K562 (cell line): ENCODE data around the gene AGAP1. TPM values are rescaled to one million over a fixed set of nuclear protein-coding genes. Genes with fewer than 3 reads are reported as not detected.

Experiments
- ATAC-seq: fragments of 200-7000 bp; cut with Tn5 transposase; 3 replicates; pipeline ENCODE4 v1.9.1; 2020; ENCODE audit warnings: moderate library complexity
- BruUV-seq: library from RNA; stranded (reverse); fragments of 400-500 nt; replicated peaks from 2 replicates; lab custom pipeline; 2021; lab: Mats Ljungman, UMichigan
- CTCF ChIA-PET: fragments of 300-600 bp; formaldehyde crosslinking; extraction: SDS; loops from one replicate; lab custom pipeline; 2021; ENCODE audit warnings: low intra/inter-chr PET ratio; lab: Yijun Ruan, JAX
- POLR2A ChIA-PET: fragments of 300-600, 350-650 bp; sonication (Branson Sonifier 250); formaldehyde crosslinking; extraction: SDS; loops from one replicate; lab custom pipeline; 2021; ENCODE audit warnings: antibody characterized with exemption, inconsistent platforms; lab: Yijun Ruan, JAX
- DNase-seq, 4 experiments: peaks; one replicate each; pipeline versions ENCODE4 v3.0.0 to v3.0.0-alpha.2; 2011 to 2018; ENCODE audit warnings: low spot score in 3 of 4, mixed read lengths in 3 of 4; ENCODE audit errors: extremely low read depth in 1 of 4
- FAIRE-seq: peaks from 2 replicates; lab custom pipeline; 2011; peaks lifted over from hg19 to GRCh38; lab: Jason Lieb, UNC
- H2AFZ ChIP-seq: 2 replicates; pipeline ENCODE4 v1.6.0; 2011; ENCODE audit warnings: low read depth, low read length, control low read depth, inconsistent platforms
- H3K27ac ChIP-seq: fragments of 200-600 bp; 3 replicates; pipeline ENCODE4 v1.8.0; 2011; ENCODE audit warnings: low read depth, mild to moderate bottlenecking, control low read depth, inconsistent platforms, low read length, moderate library complexity, mixed read lengths; ENCODE audit errors: extremely low read depth
- H3K27me3 ChIP-seq, 2 experiments: fragments of 300-600 bp in 1 of 2; 2 replicates in 1 of 2; 3 replicates in 1 of 2; pipeline versions ENCODE4 v1.6.0 to v1.8.0; 2011; ENCODE audit warnings: inconsistent platforms in 2 of 2, low read length in 2 of 2, mild to moderate bottlenecking in 1 of 2, mixed read lengths in 1 of 2, moderate library complexity in 1 of 2; ENCODE audit not compliant: control insufficient read depth in 2 of 2, insufficient read depth in 2 of 2
- H3K36me3 ChIP-seq: fragments of 300-600 bp; 3 replicates; pipeline ENCODE4 v1.8.0; 2011; ENCODE audit warnings: mild to moderate bottlenecking, low read length, inconsistent platforms; ENCODE audit not compliant: control insufficient read depth, insufficient read depth
- H3K4me1 ChIP-seq, 2 experiments: fragments of 200-600 bp in 1 of 2; replicated peaks in 1 of 2; 2 replicates in 1 of 2; 3 replicates in 1 of 2; pipeline versions ENCODE4 v1.5.1 to v1.8.0; 2011; ENCODE audit warnings: inconsistent platforms in 2 of 2, low read length in 2 of 2, mild to moderate bottlenecking in 1 of 2, mixed read lengths in 1 of 2, moderate library complexity in 1 of 2; ENCODE audit not compliant: control insufficient read depth in 2 of 2, insufficient read depth in 2 of 2
- H3K4me2 ChIP-seq: 2 replicates; pipeline ENCODE4 v1.6.1; 2011; ENCODE audit warnings: low read length, control low read depth, inconsistent platforms, mixed read lengths; ENCODE audit not compliant: insufficient read depth
- H3K4me3 ChIP-seq: fragments of 200-600 bp; sonication (generic), shearing (Covaris generic); 2 replicates; pipeline ENCODE4 v1.5.1; 2016; ENCODE audit warnings: control low read depth, inconsistent platforms
- H3K79me2 ChIP-seq: fragments of 200-600 bp; 3 replicates; pipeline ENCODE4 v1.8.0; 2011; ENCODE audit warnings: low read length, inconsistent platforms; ENCODE audit not compliant: control insufficient read depth, insufficient read depth
- H3K9ac ChIP-seq, 2 experiments: 2 replicates each; pipeline versions ENCODE4 v1.6.0 to v1.6.1; 2011; ENCODE audit warnings: low read depth in 2 of 2, low read length in 2 of 2, control low read depth in 1 of 2, inconsistent platforms in 1 of 2, mild to moderate bottlenecking in 1 of 2, mixed read lengths in 1 of 2; ENCODE audit not compliant: insufficient read depth in 1 of 2
- H3K9me1 ChIP-seq: one replicate; pipeline ENCODE4 v1.6.0; 2011; ENCODE audit warnings: inconsistent platforms, mild to moderate bottlenecking, low read length, moderate library complexity; ENCODE audit not compliant: control insufficient read depth, insufficient read depth
- H3K9me3 ChIP-seq: replicated peaks from 2 replicates; pipeline ENCODE4 v1.5.1; 2011; ENCODE audit warnings: low read depth, low read length, inconsistent platforms; ENCODE audit not compliant: control insufficient read depth, insufficient read depth
- H4K20me1 ChIP-seq: replicated peaks from 2 replicates; pipeline ENCODE4 v1.6.1; 2011; ENCODE audit warnings: low read length, inconsistent platforms, mixed read lengths; ENCODE audit not compliant: control insufficient read depth, insufficient read depth
- CEBPG ChIP-seq, 3 experiments: fragments of 200-800 bp in 1 of 3; sonication (Bioruptor generic) in 1 of 3; sonication (generic) in 1 of 3; formaldehyde crosslinking in 1 of 3; IDR thresholded peaks in 2 of 3; conservative IDR thresholded peaks in 1 of 3; 2 replicates each; pipeline versions ENCODE4 v1.6.1 to v1.8.0; 2016 to 2022; ENCODE audit warnings: missing compliant biosample characterization in 2 of 3, missing genetic modification characterization in 2 of 3, mild to moderate bottlenecking in 1 of 3, missing genetic modification reagents in 1 of 3
- DACH1 ChIP-seq: fragments of 450-650 bp; IDR thresholded peaks from 2 replicates; pipeline ENCODE4 v1.6.1; 2018; ENCODE audit not compliant: partially characterized antibody
- ELF1 ChIP-seq: fragments of 200-800 bp; sonication (Bioruptor generic); IDR thresholded peaks from 2 replicates; pipeline ENCODE4 v1.6.1; 2016; ENCODE audit warnings: missing genetic modification characterization, missing compliant biosample characterization
- FOXA3 ChIP-seq, 2 experiments: fragments of 450-650 bp in 1 of 2; sonication (generic) in 1 of 2; formaldehyde crosslinking; IDR thresholded peaks in 1 of 2; conservative IDR thresholded peaks in 1 of 2; 2 replicates each; pipeline versions ENCODE4 v1.4.0 to v1.8.0; 2020 to 2022; ENCODE audit warnings: mild to moderate bottlenecking in 2 of 2, missing genetic modification reagents in 1 of 2
- GATAD2B ChIP-seq: fragments of 450-650 bp; IDR thresholded peaks from 2 replicates; pipeline ENCODE4 v1.6.1; 2017; ENCODE audit warnings: mild to moderate bottlenecking, borderline replicate concordance
- GTF2F1 ChIP-seq: IDR thresholded peaks from 2 replicates; pipeline ENCODE4 v1.6.1; 2011; ENCODE audit warnings: low read depth, low read length, improper control_type of control experiment
- NFE2L1 ChIP-seq: fragments of 450-650 bp; IDR thresholded peaks from 2 replicates; pipeline ENCODE4 v1.6.1; 2016; ENCODE audit warnings: missing genetic modification characterization, low read depth, mild to moderate bottlenecking, missing compliant biosample characterization, moderate library complexity, borderline replicate concordance
- XRCC3 ChIP-seq: fragments of 450-650 bp; IDR thresholded peaks from 2 replicates; pipeline ENCODE4 v1.6.1; 2017; ENCODE audit warnings: mild to moderate bottlenecking, moderate library complexity
- ZNF589 ChIP-seq: fragments of 200-800 bp; sonication (Bioruptor generic); IDR thresholded peaks from 2 replicates; pipeline ENCODE4 v1.6.1; 2016; ENCODE audit warnings: low read depth, missing genetic modification characterization, missing compliant biosample characterization
- WGBS: fragments of 100-300 bp; shearing (Covaris generic); methylation state at CpG from one replicate; pipeline ENCODE4 v1.1.6; 2016; ENCODE audit warnings: low coverage, mixed read lengths; ENCODE audit not compliant: insufficient coverage; ENCODE audit errors: missing lambda C conversion rate; 5-methylcytosine and 5-hydroxymethylcytosine counted together
- in situ Hi-C: fragments of 300-500 bp; cut with MboI; formaldehyde crosslinking; loops from 4 replicates; pipeline ENCODE4 v1.15.0; 2018; ENCODE audit warnings: inconsistent platforms, mixed read lengths
- intact Hi-C: fragments of 100-400 bp; cut with micrococcal nuclease; formaldehyde crosslinking; loops from 2 replicates; pipeline ENCODE4 v1.14.2; 2022
- polyA plus RNA-seq, 8 experiments: library from polyadenylated mRNA; depleted of rRNA in 4 of 8; stranded (reverse) in 5 of 8; unstranded in 3 of 8; fragments of >200 nt; fragmentation: Nextera tagmentation in 2 of 8; fragmentation: Illumina TruSeq in 1 of 8; extraction: Ambion mirVana in 2 of 8; extraction: Trizol in 1 of 8; gene quantifications; 2 replicates each; pipeline versions ENCODE4 v1.2.1 to v1.2.3, GENCODE V29; 2011 to 2014; ENCODE audit warnings: inconsistent platforms in 1 of 8, missing spikeins in 1 of 8
- total RNA-seq, 7 experiments: library from RNA; depleted of rRNA in 6 of 7; stranded (reverse); fragments of >200 nt in 6 of 7; fragmentation: Illumina TruSeq in 2 of 7; extraction: Trizol in 2 of 7; gene quantifications; 2 replicates each; pipeline versions ENCODE4 v1.2.1 to v1.2.3, GENCODE V29; 2011 to 2021; ENCODE audit warnings: low replicate concordance in 1 of 7

The AGAP1 gene
- total and polyA plus RNA-seq, 9 of the 15 experiments (the other 6 are each of a cell fraction or from before 2014, with no cell fraction given), result 1.3 to 24.0 (median 10.6) TPM

DNA sequence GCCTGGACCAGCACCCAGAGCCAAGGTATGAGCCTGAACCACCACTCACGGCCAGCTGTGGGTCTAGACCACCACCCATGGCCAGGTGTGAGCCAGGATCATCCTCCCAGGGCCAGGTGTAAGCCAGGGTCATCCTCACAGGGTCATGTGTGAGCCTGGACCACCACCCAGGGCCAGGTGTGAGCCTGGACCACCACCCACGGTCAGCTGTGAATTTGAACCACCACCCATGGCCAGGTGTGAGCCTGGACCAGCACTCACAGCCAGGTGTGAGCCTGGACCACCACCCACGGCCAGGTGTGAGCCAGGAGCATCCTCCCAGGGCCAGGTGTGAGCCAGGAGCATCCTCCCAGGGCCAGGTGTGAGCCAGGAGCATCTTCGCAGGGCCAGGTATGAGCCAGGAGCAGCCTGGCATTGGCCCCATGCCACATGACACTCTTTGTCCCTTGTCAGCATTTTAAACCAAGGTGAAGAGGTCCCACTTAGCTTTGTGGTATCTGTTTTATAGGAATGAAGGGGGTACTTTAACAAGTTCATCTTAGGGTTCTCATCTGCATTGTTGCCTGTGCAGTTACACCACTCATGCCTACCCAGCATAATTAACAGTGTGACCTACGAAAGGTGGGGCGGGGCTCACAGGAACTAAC, 71.2 kb downstream of the AGAP1 start:
- no peak for TF ChIP-seq CEBPG (CRISPR knock-in tag; IDR thresholded peaks at IDR 0.05)
- no peak for TF ChIP-seq CEBPG (tag; conservative IDR thresholded peaks at IDR 0.05 in 1 of 2, IDR thresholded peaks at IDR 0.05 in 1 of 2)
- TF ChIP-seq DACH1, result no peak
- no peak for TF ChIP-seq XRCC3
- TF ChIP-seq GATAD2B, result no peak
- no peak for TF ChIP-seq FOXA3 (CRISPR knock-in tag; conservative IDR thresholded peaks at IDR 0.05 in 1 of 2, IDR thresholded peaks at IDR 0.05 in 1 of 2)
- TF ChIP-seq ELF1, result no peak
- TF ChIP-seq GTF2F1, result no peak
- TF ChIP-seq NFE2L1, result no peak
- TF ChIP-seq ZNF589 (CRISPR knock-in tag), result no peak
- no peaks in the 10 kb centered on the region for H3K9me3 ChIP-seq
- no peak overlapping the region for H2AFZ ChIP-seq
- in situ Hi-C loops (no loop called here), intact Hi-C loops (no loop called here)
- H3K9me1 ChIP-seq, result peaks cover 7% of the 10 kb centered on the region
- no peak overlapping the region for H3K9ac ChIP-seq
- ChIA-PET CTCF (no interaction called here), POLR2A (no interaction called here)
- WGBS, result 75% methylated on average over 5 of the region's 6 CpGs
- no peaks in the 10 kb centered on the region for H3K27me3 ChIP-seq
- peaks cover 77% of the 10 kb centered on the region for H3K79me2 ChIP-seq
- peaks cover 20% of the 10 kb centered on the region for H4K20me1 ChIP-seq
- FAIRE-seq, result no peak
- no peak for ATAC-seq
- no peak overlapping the region for H3K27ac ChIP-seq
- BruUV-seq, result no TSS peak
- no peak overlapping the region for H3K4me2 ChIP-seq
- H3K4me3 ChIP-seq, result no peak overlapping the region
- no peak for DNase-seq
- peaks cover under 1 to 11% of the 10 kb centered on the region in 2 experiments; a peak in 3 of 5 replicates for H3K4me1 ChIP-seq
- no peaks in the 10 kb centered on the region for H3K36me3 ChIP-seq
